DMS114 treated with DMSO at 0.1 percent for 48 hours (cell line): ENCODE data around the gene CEP192.
"Not testable (repeated sequence)": the region's sequence is repeated elsewhere in the genome, so short reads cannot be mapped to it uniquely, and the experiment has no call there.

Source experiments
- DNase-seq: peaks from one replicate; lab custom pipeline; 2025; ENCODE audit not compliant: unreplicated experiment; lab: John Stamatoyannopoulos, UW

The CEP192 gene

DNA sequence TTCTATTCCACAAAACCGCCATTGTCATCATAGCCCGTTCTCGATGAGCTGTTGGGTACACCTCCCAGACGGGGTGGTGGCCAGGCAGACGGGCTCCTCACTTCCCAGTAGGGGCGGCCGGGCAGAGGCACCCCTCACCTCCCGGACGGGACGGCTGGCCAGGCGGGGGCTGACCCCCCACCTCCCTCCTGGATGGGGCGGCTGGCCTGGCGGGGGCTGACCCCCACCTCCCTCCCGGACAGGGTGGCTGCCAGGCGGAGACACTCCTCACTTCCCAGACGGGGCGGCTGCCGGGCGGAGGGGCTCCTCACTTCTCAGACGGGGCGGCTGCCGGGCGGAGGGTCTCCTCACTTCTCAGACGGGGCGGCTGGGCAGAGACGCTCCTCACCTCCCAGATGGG is 106.9 kb downstream of the CEP192 start:
- not testable (repeated sequence) for DNase-seq

GRCh38 chr18:13099113-13099512 is 108.0 kb downstream of the CEP192 start:
- no peak for DNase-seq

GRCh38 chr18:13100942-13101658 is 109.9 kb downstream of the CEP192 start:
- DNase-seq = no peak

- DNase-seq = no peak
These were observed 110.6 kb downstream of the CEP192 start for GRCh38 chr18:13101659-13102197.

GRCh38 chr18:13103366-13103765 is 112.2 kb downstream of the CEP192 start:
- DNase-seq = no peak

DNA sequence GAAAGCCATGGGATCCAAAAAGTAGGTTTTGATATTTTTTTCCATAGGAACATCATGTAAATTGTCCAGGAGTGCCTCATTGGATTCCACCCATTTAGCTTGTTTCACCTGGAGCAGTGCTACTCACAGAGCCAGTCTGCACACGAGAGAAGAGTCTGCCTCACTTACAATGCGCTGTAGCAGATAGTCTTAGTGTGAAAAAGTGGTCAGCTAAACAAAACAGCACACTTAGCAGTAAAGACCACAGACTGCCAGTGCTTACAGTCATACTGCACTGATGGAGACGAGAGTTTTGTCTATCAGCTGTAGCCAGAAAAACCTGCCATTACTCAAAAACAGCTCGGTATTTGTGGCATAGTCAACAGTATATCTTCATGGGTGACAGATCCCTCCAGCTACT is 113.9 kb downstream of the CEP192 start:
- no peak for DNase-seq

- DNase-seq = no peak
These were observed 115.9 kb downstream of the CEP192 start for GRCh38 chr18:13107074-13107473.

DNA sequence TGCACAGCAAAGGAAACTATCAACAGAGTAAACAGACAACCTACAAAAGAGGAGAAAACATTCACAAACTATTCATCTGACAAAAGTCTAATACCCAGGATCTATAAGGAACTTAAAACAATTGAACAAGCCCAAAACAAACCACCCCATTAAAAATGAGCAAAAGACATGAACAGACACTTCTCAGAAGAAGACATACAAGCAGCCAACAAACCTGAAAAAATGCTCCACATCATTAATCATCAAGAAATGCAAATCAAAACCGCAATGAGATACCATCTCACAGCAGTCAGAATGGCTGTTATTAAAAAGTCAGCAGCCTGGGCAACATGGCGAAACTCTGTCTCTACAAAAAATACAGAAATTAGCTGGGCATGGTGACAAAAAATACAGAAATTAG is 117.2 kb downstream of the CEP192 start:
- no peak for DNase-seq

GRCh38 chr18:13110559-13110958 is 119.4 kb downstream of the CEP192 start:
- no peak for DNase-seq

DNA sequence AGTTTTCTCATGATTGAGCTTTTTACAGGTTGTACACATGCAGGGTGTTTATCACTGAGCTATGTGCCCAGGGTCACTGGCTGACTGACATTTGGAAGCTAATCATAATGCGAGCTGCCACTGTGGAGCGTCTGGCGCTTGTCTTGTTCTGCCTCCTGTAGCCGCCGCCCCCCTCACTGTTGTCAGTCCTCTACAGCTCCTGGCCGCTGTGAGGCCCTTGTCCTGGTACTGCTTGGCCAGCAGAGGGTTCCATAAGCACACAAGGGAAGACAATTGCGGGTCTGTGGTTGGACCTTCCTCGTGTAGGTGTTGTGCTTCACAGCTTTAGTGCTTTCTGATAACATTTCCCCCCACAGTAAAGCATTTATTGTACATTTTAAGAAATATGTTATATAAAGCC is 121.8 kb downstream of the CEP192 start:
- peak; percentile 47 for DNase-seq

GRCh38 chr18:13120255-13120654 is 129.1 kb downstream of the CEP192 start:
- DNase-seq = no peak

DNA sequence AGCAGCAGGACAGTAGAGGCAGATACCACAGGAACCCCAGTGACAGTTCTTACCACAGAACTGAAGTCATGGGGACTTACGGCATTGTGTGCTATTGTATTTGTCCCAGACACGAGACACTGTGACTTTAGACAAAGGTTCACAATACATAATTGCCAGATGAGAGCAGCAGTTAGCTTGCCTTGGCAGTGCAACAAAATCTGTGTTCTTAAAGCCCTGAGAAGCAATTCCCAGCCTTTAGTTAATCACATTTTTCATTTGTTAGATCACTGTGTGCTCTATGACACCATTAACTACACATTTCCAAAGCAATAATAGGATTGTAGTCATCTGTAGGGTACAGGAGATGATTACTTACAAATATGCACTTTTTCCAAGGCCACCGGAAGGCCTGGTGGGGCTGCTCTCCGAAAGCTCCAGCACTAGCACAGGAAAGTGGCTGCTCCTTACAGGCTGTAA is 129.8 kb downstream of the CEP192 start:
- no peak for DNase-seq

DNA sequence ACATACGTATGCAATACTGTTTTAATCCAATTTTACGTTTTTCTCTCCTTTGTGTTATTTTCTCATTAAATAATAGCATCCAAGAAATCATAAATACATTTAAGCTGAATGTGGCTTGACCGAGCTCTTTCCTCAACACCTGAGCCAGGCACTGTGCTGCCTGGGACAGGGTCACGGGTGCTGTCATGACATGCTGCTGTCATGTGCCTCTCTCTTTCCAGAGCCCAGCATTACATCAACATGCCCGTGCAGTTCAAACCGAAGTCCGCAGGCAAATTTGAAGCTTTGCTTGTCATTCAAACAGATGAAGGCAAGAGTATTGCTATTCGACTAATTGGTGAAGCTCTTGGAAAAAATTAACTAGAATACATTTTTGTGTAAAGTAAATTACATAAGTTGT is 133.2 kb downstream of the CEP192 start:
- no peak for DNase-seq

DNA sequence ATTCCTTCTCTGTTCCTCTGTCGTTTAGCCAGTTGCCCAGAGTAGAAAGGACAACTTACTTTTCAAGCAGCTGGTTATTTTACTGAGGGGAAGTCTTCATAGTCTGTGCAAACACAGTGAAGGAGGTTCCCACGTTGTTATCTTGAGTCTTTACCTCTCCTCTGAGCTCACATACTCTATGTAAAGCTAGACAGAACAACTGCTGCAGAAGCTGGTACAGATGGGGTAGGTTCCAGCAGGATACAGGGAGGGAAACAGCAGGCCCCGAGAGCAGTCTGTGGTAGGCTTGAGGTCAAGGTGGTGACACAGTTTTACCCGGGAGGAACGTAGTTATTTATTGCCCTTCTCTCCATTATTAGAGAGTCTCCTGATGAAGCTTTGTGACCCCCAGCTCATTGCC is 134.0 kb downstream of the CEP192 start:
- DNase-seq = no peak

GRCh38 chr18:13126966-13127598 is 135.9 kb downstream of the CEP192 start:
- no peak for DNase-seq

GRCh38 chr18:13131283-13131682 is 140.1 kb downstream of the CEP192 start:
- DNase-seq = no peak

- no peak for DNase-seq
These were observed 143.6 kb downstream of the CEP192 start for GRCh38 chr18:13134551-13135401.

DNA sequence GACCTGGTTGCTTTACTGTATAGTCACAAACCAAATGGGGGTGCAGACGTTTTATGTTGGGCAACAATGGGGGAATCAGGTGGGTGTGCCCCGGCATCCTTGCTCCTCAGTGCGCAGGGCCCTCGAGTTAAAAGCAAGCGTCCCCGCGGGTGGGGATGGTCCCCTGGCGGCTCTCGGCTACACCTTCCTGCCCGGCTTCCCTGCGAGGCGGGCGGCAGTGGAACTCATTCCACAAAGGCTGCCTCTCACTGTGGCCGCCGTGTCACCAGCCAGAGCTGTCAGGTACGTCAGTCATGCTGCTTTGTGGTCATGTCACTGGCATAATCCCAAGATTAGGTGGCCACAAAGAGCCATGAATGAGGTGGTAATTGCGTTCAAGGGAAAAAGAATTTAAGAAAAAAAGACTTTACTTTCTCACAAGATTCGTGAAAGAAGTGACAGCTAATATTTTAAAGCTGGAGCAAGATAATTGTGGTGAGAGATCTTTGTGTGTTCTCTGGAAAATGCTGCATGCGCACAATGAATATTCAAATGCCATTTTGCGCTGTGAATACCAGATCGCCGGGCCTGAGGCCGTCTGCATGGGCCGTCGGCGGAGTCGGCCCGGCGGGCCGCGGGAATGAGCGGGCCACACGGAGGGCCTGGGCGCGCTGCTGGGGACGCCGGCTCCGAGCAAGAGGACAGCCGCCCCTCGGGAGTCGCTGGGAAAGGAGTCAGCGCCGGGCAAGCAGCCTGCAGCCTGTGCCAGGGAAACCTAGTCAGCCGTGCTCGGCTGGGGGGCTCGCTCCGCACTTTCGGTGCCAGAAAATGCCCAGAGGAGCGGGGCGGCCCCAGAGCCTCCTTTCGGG is 145.1 kb downstream of the CEP192 start:
- DNase-seq = no peak

GRCh38 chr18:13136904-13137669 is 145.9 kb downstream of the CEP192 start:
- DNase-seq = no peak
